Central memory CD4-positive, alpha-beta T cell (primary cell): ENCODE measurements around the gene ISX.
"Not testable (repeated sequence)": the region's sequence is repeated elsewhere in the genome, so short reads cannot be mapped to it uniquely, and the experiment has no call there.

Experiments used
- DNase-seq: peaks from one replicate; pipeline ENCODE4 v3.0.0; 2022
- total RNA-seq, 3 experiments: gene quantifications; one replicate each; lab custom pipeline; 2026; lab: John Stamatoyannopoulos, UW

ISX gene
- 0 reads per million in 3 experiments for total RNA-seq

GRCh38 chr22:35065796-35066218, at the start of gene ISX:
ISX (plus strand) TSS chr22:35066158; CDS start chr22:35067088, 930 bp downstream.
- DNase-seq: no peak

- DNase-seq: no peak
Observed at GRCh38 chr22:35016909-35017308, 49.0 kb upstream of the ISX start.

GRCh38 chr22:35018995-35019394, 47.0 kb upstream of the ISX start:
- no peak for DNase-seq

- DNase-seq: no peak
Observed at GRCh38 chr22:35020517-35020916, 45.4 kb upstream of the ISX start.

GRCh38 chr22:35021161-35021560, 44.8 kb upstream of the ISX start:
- DNase-seq: no peak

- no peak for DNase-seq
Observed at GRCh38 chr22:35022291-35022690, 43.7 kb upstream of the ISX start.

GRCh38 chr22:35023692-35024363, 42.1 kb upstream of the ISX start:
- DNase-seq: no peak

GRCh38 chr22:35024364-35024692, 41.6 kb upstream of the ISX start:
- no peak for DNase-seq

GRCh38 chr22:35030112-35030511, 35.8 kb upstream of the ISX start:
- DNase-seq: not testable (repeated sequence)

GRCh38 chr22:35032571-35032970, 33.4 kb upstream of the ISX start:
- DNase-seq: no peak

- no peak for DNase-seq
Observed at GRCh38 chr22:35033635-35034296, 32.2 kb upstream of the ISX start.

- DNase-seq: no peak
Observed at GRCh38 chr22:35034963-35035362, 31.0 kb upstream of the ISX start.

GRCh38 chr22:35037089-35037488, 28.9 kb upstream of the ISX start:
- no peak for DNase-seq

- no peak for DNase-seq
Observed at GRCh38 chr22:35039625-35040024, 26.3 kb upstream of the ISX start.

- no peak for DNase-seq
Observed at GRCh38 chr22:35043252-35043933, 22.6 kb upstream of the ISX start.

- DNase-seq: no peak
Observed at GRCh38 chr22:35043934-35044319, 22.0 kb upstream of the ISX start.

GRCh38 chr22:35044607-35045390, 21.2 kb upstream of the ISX start:
- DNase-seq: no peak

- DNase-seq: no peak
Observed at GRCh38 chr22:35045451-35045850, 20.5 kb upstream of the ISX start.

GRCh38 chr22:35046744-35047462, 19.1 kb upstream of the ISX start:
- no peak for DNase-seq

- DNase-seq: not testable (repeated sequence)
Observed at GRCh38 chr22:35050038-35050437, 15.9 kb upstream of the ISX start.

GRCh38 chr22:35051013-35051535, 14.9 kb upstream of the ISX start:
- DNase-seq: no peak

- DNase-seq: no peak
Observed at GRCh38 chr22:35051791-35052190, 14.2 kb upstream of the ISX start.
